Suprapubic skin (tissue), 4 donors: ENCODE data around the gene CDH13. TPM values are rescaled to one million over a fixed set of nuclear protein-coding genes. Genes with fewer than 3 reads are reported as not detected.

Source experiments
- DNase-seq, 2 donors: peaks; one replicate each; pipeline ENCODE4 v3.0.0-alpha.2; 2019; ENCODE audit warnings: low spot score in 2 of 2
- H3K27ac ChIP-seq: fragments of 200-600 bp; sonication (generic); one replicate; pipeline ENCODE4 v1.5.1; 2019
- H3K27me3 ChIP-seq: fragments of 200-600 bp; sonication (generic); one replicate; pipeline ENCODE4 v1.5.1; 2019
- H3K36me3 ChIP-seq: fragments of 200-600 bp; sonication (generic); one replicate; pipeline ENCODE4 v1.5.1; 2019
- H3K4me1 ChIP-seq: fragments of 200-600 bp; sonication (generic); one replicate; pipeline ENCODE4 v1.5.1; 2019
- H3K4me3 ChIP-seq: fragments of 200-600 bp; sonication (generic); one replicate; pipeline ENCODE4 v1.5.1; 2019; ENCODE audit warnings: mild to moderate bottlenecking
- H3K9me3 ChIP-seq: fragments of 200-600 bp; sonication (generic); one replicate; pipeline ENCODE4 v1.5.1; 2019
- EP300 ChIP-seq: sonication (generic); formaldehyde crosslinking; IDR thresholded peaks from one replicate; pipeline ENCODE4 v1.6.1; 2017; ENCODE audit warnings: antibody characterized with exemption
- POLR2A ChIP-seq, 2 donors: fragments of 450-650 bp; IDR thresholded peaks; one replicate each; pipeline ENCODE4 v1.6.1; 2017; ENCODE audit warnings: antibody characterized with exemption in 2 of 2, mild to moderate bottlenecking in 2 of 2, moderate library complexity in 2 of 2
- POLR2AphosphoS5 ChIP-seq, 3 donors: sonication (generic); formaldehyde crosslinking; IDR thresholded peaks; one replicate each; pipeline ENCODE4 v1.6.1; 2017; ENCODE audit warnings: antibody characterized with exemption in 3 of 3
- WGBS: methylation state at CpG from one replicate; pipeline ENCODE4 v1.1.5; 2018; 5-methylcytosine and 5-hydroxymethylcytosine counted together
- total RNA-seq, 4 donors: library from RNA; depleted of rRNA; stranded (reverse); fragments of >200 nt; gene quantifications; one replicate each; pipeline ENCODE4 v1.1.0, GENCODE V29; 2016
- TF ChIP-seq, protein P1 (sequence below), 2 donors: fragments of 200-600 bp in 1 of 2; fragments of 450-650 bp in 1 of 2; sonication (generic) in 1 of 2; IDR thresholded peaks; one replicate each; pipeline ENCODE4 v1.5.1; 2016 to 2019; ENCODE audit warnings: antibody characterized with exemption in 2 of 2, mild to moderate bottlenecking in 1 of 2, moderate library complexity in 1 of 2

CDH13 gene
- total RNA-seq, 4 donors from 2014 or later = 90.4 to 176 (median 139) TPM

DNA sequence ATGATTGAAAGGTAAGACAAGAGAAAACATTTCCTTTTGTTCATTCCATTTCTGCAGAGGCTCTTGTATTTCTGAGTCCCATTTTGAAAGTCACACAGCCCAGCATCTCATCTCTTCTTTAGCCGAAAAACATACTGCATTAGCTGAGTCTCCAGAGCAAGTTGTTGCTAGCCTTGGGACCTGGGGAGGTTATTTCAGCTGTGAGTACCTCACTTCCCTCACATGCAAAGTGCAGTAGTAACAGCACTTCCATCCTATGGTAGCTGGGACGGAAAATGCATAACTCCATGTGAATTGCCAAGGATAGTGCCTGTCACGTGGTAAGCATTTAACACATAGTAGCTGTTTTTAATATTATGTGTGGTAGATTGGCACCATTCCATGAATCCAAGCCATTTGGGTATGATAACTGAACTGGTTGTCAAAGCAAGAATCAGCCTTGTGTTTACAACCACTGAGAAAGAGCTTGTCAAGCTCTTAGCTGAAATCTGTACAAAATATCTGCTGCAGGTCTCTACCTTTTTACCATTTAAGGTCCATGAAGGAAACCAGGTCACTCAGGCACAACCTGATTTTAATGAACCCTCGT, 345.7 kb downstream of the CDH13 start:
- DNase-seq = no peak
- Histone ChIP-seq H3K9me3 (no peaks in the 10 kb centered on the region), H3K4me3 (no peak overlapping the region), H3K27ac (no peak overlapping the region), H3K36me3 (no peaks in the 10 kb centered on the region), H3K4me1 (no peaks in the 10 kb centered on the region), H3K27me3 (no peaks in the 10 kb centered on the region)
- no peak for TF ChIP-seq POLR2AphosphoS5 (IDR thresholded peaks at IDR 0.05)
- no peak for TF ChIP-seq POLR2A (IDR thresholded peaks at IDR 0.05)
- TF ChIP-seq, protein P1, sequence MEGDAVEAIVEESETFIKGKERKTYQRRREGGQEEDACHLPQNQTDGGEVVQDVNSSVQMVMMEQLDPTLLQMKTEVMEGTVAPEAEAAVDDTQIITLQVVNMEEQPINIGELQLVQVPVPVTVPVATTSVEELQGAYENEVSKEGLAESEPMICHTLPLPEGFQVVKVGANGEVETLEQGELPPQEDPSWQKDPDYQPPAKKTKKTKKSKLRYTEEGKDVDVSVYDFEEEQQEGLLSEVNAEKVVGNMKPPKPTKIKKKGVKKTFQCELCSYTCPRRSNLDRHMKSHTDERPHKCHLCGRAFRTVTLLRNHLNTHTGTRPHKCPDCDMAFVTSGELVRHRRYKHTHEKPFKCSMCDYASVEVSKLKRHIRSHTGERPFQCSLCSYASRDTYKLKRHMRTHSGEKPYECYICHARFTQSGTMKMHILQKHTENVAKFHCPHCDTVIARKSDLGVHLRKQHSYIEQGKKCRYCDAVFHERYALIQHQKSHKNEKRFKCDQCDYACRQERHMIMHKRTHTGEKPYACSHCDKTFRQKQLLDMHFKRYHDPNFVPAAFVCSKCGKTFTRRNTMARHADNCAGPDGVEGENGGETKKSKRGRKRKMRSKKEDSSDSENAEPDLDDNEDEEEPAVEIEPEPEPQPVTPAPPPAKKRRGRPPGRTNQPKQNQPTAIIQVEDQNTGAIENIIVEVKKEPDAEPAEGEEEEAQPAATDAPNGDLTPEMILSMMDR (IDR thresholded peaks at IDR 0.05) = no peak
- no peak for TF ChIP-seq EP300
- WGBS = 64% methylated on average over 4 of the region's 4 CpGs

GRCh38 chr16:82979406-82980111, 352.8 kb downstream of the CDH13 start:
- no peaks in the 10 kb centered on the region for H3K27me3 ChIP-seq
- no peaks in the 10 kb centered on the region for H3K36me3 ChIP-seq
- no peak overlapping the region for H3K4me3 ChIP-seq
- no peak for DNase-seq
- no peaks in the 10 kb centered on the region for H3K4me1 ChIP-seq
- no peak overlapping the region for H3K27ac ChIP-seq
- no peak for TF ChIP-seq POLR2AphosphoS5 (IDR thresholded peaks at IDR 0.05)
- no peak for TF ChIP-seq EP300
- TF ChIP-seq, protein P1 (IDR thresholded peaks at IDR 0.05) = no peak
- no peak for TF ChIP-seq POLR2A (IDR thresholded peaks at IDR 0.05)
- no peaks in the 10 kb centered on the region for H3K9me3 ChIP-seq
- 58% methylated on average over 4 of the region's 4 CpGs for WGBS

DNA sequence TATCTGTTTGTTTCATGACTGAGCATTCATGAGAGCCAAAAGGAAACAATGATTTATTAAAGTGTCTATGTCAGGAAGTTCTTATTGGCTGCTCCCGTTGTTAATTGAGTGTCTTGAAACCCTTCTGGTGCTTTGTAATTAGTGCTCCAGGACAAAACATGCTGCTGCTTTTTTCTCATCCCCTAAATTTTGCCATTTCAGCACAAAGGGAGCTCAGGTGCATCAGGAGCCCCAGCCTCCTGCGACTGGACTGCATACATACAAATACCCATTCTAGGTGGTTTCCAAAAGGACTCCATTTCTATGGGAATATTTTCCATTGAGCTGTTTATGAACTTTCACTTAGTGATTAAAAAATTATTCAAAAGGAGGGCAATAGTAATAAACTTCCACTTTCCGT, 354.0 kb downstream of the CDH13 start:
- Histone ChIP-seq H3K27me3 (no peaks in the 10 kb centered on the region), H3K9me3 (no peaks in the 10 kb centered on the region), H3K36me3 (no peaks in the 10 kb centered on the region), H3K4me3 (no peak overlapping the region), H3K27ac (no peak overlapping the region), H3K4me1 (no peaks in the 10 kb centered on the region)
- TF ChIP-seq POLR2A (IDR thresholded peaks at IDR 0.05) (no peak), EP300 (no peak), POLR2AphosphoS5 (IDR thresholded peaks at IDR 0.05) (no peak)
- TF ChIP-seq, protein P1 (IDR thresholded peaks at IDR 0.05) = no peak
- 73% methylated on average over 3 of the region's 3 CpGs for WGBS
- DNase-seq = no peak

- Histone ChIP-seq H3K27ac (no peak overlapping the region), H3K36me3 (no peaks in the 10 kb centered on the region), H3K9me3 (no peaks in the 10 kb centered on the region), H3K4me3 (no peak overlapping the region), H3K27me3 (no peaks in the 10 kb centered on the region), H3K4me1 (no peaks in the 10 kb centered on the region)
- TF ChIP-seq POLR2AphosphoS5 (IDR thresholded peaks at IDR 0.05) (no peak), EP300 (no peak), POLR2A (IDR thresholded peaks at IDR 0.05) (no peak)
- TF ChIP-seq, protein P1 (IDR thresholded peaks at IDR 0.05) = no peak
- no peak for DNase-seq
- 64% methylated on average over 3 of the region's 3 CpGs for WGBS
These were observed 361.0 kb downstream of the CDH13 start for GRCh38 chr16:82987767-82988166.

DNA sequence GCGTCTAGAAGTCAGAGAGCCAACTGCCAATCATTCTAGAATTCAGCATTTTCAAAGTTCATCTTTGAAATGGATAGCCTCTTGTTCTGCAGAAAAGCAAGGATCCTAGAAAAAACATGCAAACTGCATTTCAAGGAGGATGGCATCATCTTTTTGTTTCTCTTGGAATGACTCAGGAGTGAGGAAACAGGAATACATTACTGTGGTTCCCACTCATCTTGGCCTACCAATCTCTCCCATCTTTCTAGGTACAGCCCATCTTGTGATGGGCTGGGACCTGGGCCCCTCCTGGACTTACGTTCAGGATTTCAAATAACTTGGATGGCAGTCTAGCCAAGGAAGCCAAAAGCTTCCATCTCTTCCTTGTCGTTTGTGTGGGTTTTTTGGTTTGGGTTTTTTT, 363.4 kb downstream of the CDH13 start:
- no peak for DNase-seq
- TF ChIP-seq EP300 (no peak), POLR2AphosphoS5 (IDR thresholded peaks at IDR 0.05) (no peak), POLR2A (IDR thresholded peaks at IDR 0.05) (no peak)
- TF ChIP-seq, protein P1 (IDR thresholded peaks at IDR 0.05) = no peak
- Histone ChIP-seq H3K4me3 (no peak overlapping the region), H3K9me3 (no peaks in the 10 kb centered on the region), H3K27ac (no peak overlapping the region), H3K4me1 (no peaks in the 10 kb centered on the region), H3K36me3 (no peaks in the 10 kb centered on the region), H3K27me3 (no peaks in the 10 kb centered on the region)
- WGBS = 81% methylated on average over 3 of the region's 3 CpGs
